Gastrocnemius medialis (tissue), 4 donors: Measurements from ENCODE around the gene TXNDC8. TPM values are rescaled to one million over a fixed set of nuclear protein-coding genes. Genes with fewer than 3 reads are reported as not detected.

Experiments used
- ATAC-seq, 2 donors: fragments of 150-250 bp; one replicate each; pipeline ENCODE4 v1.9.1; 2016
- DNase-seq, 2 donors: peaks; one replicate each; pipeline ENCODE4 v3.0.0-alpha.2; 2019
- H3K27ac ChIP-seq, 4 donors: fragments of 200-600 bp; sonication (generic); 1 replicate in 1 of 4; 2 replicates in 3 of 4; pipeline ENCODE4 v1.5.1; 2016 to 2018; ENCODE audit warnings: mild to moderate bottlenecking in 2 of 4, moderate library complexity in 1 of 4
- H3K27me3 ChIP-seq, 3 donors: fragments of 200-600 bp; sonication (generic) in 2 of 3; 1 replicate in 1 of 3; 2 replicates in 2 of 3; pipeline versions ENCODE4 v1.5.1 to v1.6.0; 2016 to 2019; ENCODE audit warnings: mild to moderate bottlenecking in 1 of 3, moderate library complexity in 1 of 3
- H3K36me3 ChIP-seq, 2 donors: fragments of 200-600 bp; sonication (generic) in 1 of 2; one replicate each; pipeline ENCODE4 v1.5.1; 2017 to 2018
- H3K4me1 ChIP-seq, 2 donors: fragments of 200-600 bp; sonication (generic) in 1 of 2; one replicate each; pipeline ENCODE4 v1.5.1; 2016 to 2017; ENCODE audit warnings: mild to moderate bottlenecking in 2 of 2
- H3K4me3 ChIP-seq, 4 donors: fragments of 200-600 bp; sonication (generic) in 3 of 4; 1 replicate in 1 of 4; 2 replicates in 3 of 4; pipeline ENCODE4 v1.5.1; 2016 to 2019; ENCODE audit warnings: mild to moderate bottlenecking in 2 of 4
- H3K9me3 ChIP-seq, 3 donors: fragments of 200-600 bp; sonication (generic) in 2 of 3; 1 replicate in 1 of 3; 2 replicates in 2 of 3; pipeline ENCODE4 v1.5.1; 2016 to 2019
- CTCF ChIP-seq, 5 experiments: fragments of 450-650 bp in 3 of 5; fragments of 200-600 bp in 2 of 5; sonication (generic) in 2 of 5; IDR thresholded peaks in 4 of 5; conservative IDR thresholded peaks in 1 of 5; 1 replicate in 4 of 5; 2 replicates in 1 of 5; pipeline ENCODE4 v1.5.1; 2016 to 2019; ENCODE audit warnings: antibody characterized with exemption in 5 of 5, mild to moderate bottlenecking in 3 of 5, moderate library complexity in 3 of 5
- POLR2A ChIP-seq, 2 donors: fragments of 450-650 bp; IDR thresholded peaks; one replicate each; pipeline ENCODE4 v1.6.1; 2017; ENCODE audit warnings: antibody characterized with exemption in 2 of 2, mild to moderate bottlenecking in 2 of 2, moderate library complexity in 2 of 2
- in situ Hi-C, 4 donors: fragments of 200-750 bp; cut with MboI; loops; one replicate each; pipeline versions ENCODE4 v1.15.0 to v1.8.0; 2017; ENCODE audit warnings: low sequenced_read_pairs in 4 of 4
- intact Hi-C: fragments of 100-400 bp; cut with DNase I; formaldehyde crosslinking; loops from one replicate; pipeline ENCODE4 v1.15.1; 2023; ENCODE audit warnings: low total_unique reads
- total RNA-seq, 4 donors: library from RNA; depleted of rRNA; stranded (reverse); fragments of >200 nt; gene quantifications; one replicate each; pipeline versions ENCODE4 v1.1.0 to v1.2.3, GENCODE V29; 2016

Gene TXNDC8
- total RNA-seq = not detected

GRCh38 chr9:110337727-110338126, at the start of gene TXNDC8:
TSS of gene TXNDC8 (minus strand) at chr9:110337863.
- Histone ChIP-seq H3K4me3 (no peak within 1 kb of the TSS), H3K9me3 (no peaks in the 10 kb centered on the region), H3K27me3 (no peaks in the 10 kb centered on the region), H3K27ac (no peak within 1 kb of the TSS), H3K36me3 (no peaks in the 10 kb centered on the region), H3K4me1 (no peaks in the 10 kb centered on the region)
- no peak for DNase-seq
- TF ChIP-seq POLR2A (IDR thresholded peaks at IDR 0.05) (no peak), CTCF (IDR thresholded peaks at IDR 0.05 in 4 of 5, conservative IDR thresholded peaks at IDR 0.05 in 1 of 5) (no peak)
- in situ Hi-C loops = no loop called here
- no peak for ATAC-seq
- intact Hi-C loops = no loop called here

GRCh38 chr9:110383491-110383890, 45.8 kb upstream of the TXNDC8 start:
- H3K27ac ChIP-seq = no peak overlapping the region
- ATAC-seq (no peak), DNase-seq (no peak)
- no peaks in the 10 kb centered on the region for H3K4me1 ChIP-seq
- TF ChIP-seq POLR2A (IDR thresholded peaks at IDR 0.05) (no peak), CTCF (IDR thresholded peaks at IDR 0.05 in 4 of 5, conservative IDR thresholded peaks at IDR 0.05 in 1 of 5) (no peak)
- H3K27me3 ChIP-seq = no peaks in the 10 kb centered on the region
- no peak overlapping the region for H3K4me3 ChIP-seq
- no peaks in the 10 kb centered on the region for H3K9me3 ChIP-seq
- no peaks in the 10 kb centered on the region for H3K36me3 ChIP-seq
- intact Hi-C loops = no loop called here
- in situ Hi-C loops = no loop called here

GRCh38 chr9:110382731-110383130, 45.1 kb upstream of the TXNDC8 start:
- in situ Hi-C loops = no loop called here
- intact Hi-C loops = no loop called here
- TF ChIP-seq POLR2A (IDR thresholded peaks at IDR 0.05) (no peak), CTCF (IDR thresholded peaks at IDR 0.05 in 4 of 5, conservative IDR thresholded peaks at IDR 0.05 in 1 of 5) (no peak)
- DNase-seq = no peak
- Histone ChIP-seq H3K4me1 (no peaks in the 10 kb centered on the region), H3K9me3 (no peaks in the 10 kb centered on the region), H3K27me3 (no peaks in the 10 kb centered on the region), H3K36me3 (no peaks in the 10 kb centered on the region), H3K27ac (no peak overlapping the region), H3K4me3 (no peak overlapping the region)
- no peak for ATAC-seq

GRCh38 chr9:110371411-110372007, 33.8 kb upstream of the TXNDC8 start:
- TF ChIP-seq CTCF (IDR thresholded peaks at IDR 0.05 in 4 of 5, conservative IDR thresholded peaks at IDR 0.05 in 1 of 5) = no peak
- no peak for TF ChIP-seq POLR2A (IDR thresholded peaks at IDR 0.05)
- intact Hi-C loops (no loop called here), in situ Hi-C loops (no loop called here)
- Histone ChIP-seq H3K4me3 (no peak overlapping the region), H3K36me3 (no peaks in the 10 kb centered on the region), H3K27ac (no peak overlapping the region), H3K9me3 (no peaks in the 10 kb centered on the region), H3K27me3 (no peaks in the 10 kb centered on the region), H3K4me1 (no peaks in the 10 kb centered on the region)
- no peak for ATAC-seq
- no peak for DNase-seq

GRCh38 chr9:110370315-110370714, 32.7 kb upstream of the TXNDC8 start:
- intact Hi-C loops (no loop called here), in situ Hi-C loops (no loop called here)
- no peaks in the 10 kb centered on the region for H3K36me3 ChIP-seq
- ATAC-seq (no peak), DNase-seq (no peak)
- H3K27ac ChIP-seq = no peak overlapping the region
- H3K4me3 ChIP-seq = no peak overlapping the region
- H3K27me3 ChIP-seq = no peaks in the 10 kb centered on the region
- H3K9me3 ChIP-seq = no peaks in the 10 kb centered on the region
- H3K4me1 ChIP-seq = no peaks in the 10 kb centered on the region
- TF ChIP-seq CTCF (IDR thresholded peaks at IDR 0.05 in 4 of 5, conservative IDR thresholded peaks at IDR 0.05 in 1 of 5) (no peak), POLR2A (IDR thresholded peaks at IDR 0.05) (no peak)
